Measurements from ENCODE around the gene SMG6.

DNA sequence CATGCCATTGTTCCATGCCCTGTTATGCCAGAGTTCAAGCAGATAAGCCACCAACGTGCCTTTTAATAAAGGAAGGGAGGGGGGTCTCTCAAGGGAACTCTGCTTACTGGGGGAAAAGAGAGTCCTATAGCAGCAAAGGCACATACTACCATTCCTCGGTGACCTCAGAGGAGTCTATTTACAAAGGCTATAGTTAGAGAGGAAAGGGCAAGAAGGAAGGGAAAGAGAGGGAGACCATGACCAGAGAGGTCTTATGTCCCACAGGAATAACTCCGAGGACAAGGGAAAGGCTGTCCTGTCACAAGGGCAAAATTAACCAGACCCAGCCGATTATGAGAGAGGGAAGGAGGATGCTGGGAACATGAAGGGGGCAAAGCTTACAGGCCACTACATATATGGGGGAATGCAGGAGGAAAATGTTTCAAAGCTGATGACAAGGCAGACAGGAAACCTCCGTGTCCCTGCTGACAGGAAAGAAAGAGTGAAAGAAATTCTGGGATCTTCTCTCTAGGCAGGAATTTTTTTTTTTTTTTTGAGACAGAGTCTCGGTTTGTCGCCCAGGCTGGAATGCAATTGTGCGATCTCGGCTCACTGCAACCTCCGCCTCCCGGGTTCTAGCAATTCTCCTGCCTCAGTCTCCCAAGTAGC is 197.2 kb downstream of the SMG6 start:
- TF ChIP-seq POLR2A (IDR thresholded peaks at IDR 0.05) (no peak), POLR2AphosphoS5 (IDR thresholded peaks at IDR 0.05) (no peak)
- TF ChIP-seq, protein P1, sequence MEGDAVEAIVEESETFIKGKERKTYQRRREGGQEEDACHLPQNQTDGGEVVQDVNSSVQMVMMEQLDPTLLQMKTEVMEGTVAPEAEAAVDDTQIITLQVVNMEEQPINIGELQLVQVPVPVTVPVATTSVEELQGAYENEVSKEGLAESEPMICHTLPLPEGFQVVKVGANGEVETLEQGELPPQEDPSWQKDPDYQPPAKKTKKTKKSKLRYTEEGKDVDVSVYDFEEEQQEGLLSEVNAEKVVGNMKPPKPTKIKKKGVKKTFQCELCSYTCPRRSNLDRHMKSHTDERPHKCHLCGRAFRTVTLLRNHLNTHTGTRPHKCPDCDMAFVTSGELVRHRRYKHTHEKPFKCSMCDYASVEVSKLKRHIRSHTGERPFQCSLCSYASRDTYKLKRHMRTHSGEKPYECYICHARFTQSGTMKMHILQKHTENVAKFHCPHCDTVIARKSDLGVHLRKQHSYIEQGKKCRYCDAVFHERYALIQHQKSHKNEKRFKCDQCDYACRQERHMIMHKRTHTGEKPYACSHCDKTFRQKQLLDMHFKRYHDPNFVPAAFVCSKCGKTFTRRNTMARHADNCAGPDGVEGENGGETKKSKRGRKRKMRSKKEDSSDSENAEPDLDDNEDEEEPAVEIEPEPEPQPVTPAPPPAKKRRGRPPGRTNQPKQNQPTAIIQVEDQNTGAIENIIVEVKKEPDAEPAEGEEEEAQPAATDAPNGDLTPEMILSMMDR (IDR thresholded peaks at IDR 0.05) = no peak
